GM12891 (cell line): Measurements from ENCODE around the gene PDIA5.

Source experiments
- DNase-seq: peaks from one replicate; pipeline ENCODE4 v3.0.0; 2011; ENCODE audit warnings: low spot score; ENCODE audit not compliant: insufficient read length
- FAIRE-seq: peaks from 2 replicates; lab custom pipeline; 2011; peaks lifted over from hg19 to GRCh38; lab: Jason Lieb, UNC
- PAX5 ChIP-seq: IDR thresholded peaks from 2 replicates; pipeline ENCODE4 v1.6.1; 2011; ENCODE audit warnings: low read length, moderate library complexity, mild to moderate bottlenecking; ENCODE audit not compliant: insufficient read depth, severe bottlenecking
- POLR2A ChIP-seq: IDR thresholded peaks from 2 replicates; pipeline ENCODE4 v1.6.1; 2011; ENCODE audit warnings: low read depth, low read length, control low read depth
- POLR2AphosphoS5 ChIP-seq: IDR thresholded peaks from 2 replicates; pipeline ENCODE4 v1.6.1; 2011; ENCODE audit warnings: low read depth, low read length, control low read depth
- POU2F2 ChIP-seq: IDR thresholded peaks from 2 replicates; pipeline ENCODE4 v1.6.1; 2011; ENCODE audit warnings: low read depth, mild to moderate bottlenecking, control low read depth, low read length, moderate library complexity
- SPI1 ChIP-seq: IDR thresholded peaks from 2 replicates; pipeline ENCODE4 v1.6.1; 2011; ENCODE audit warnings: low read depth, low read length, control low read depth
- TAF1 ChIP-seq: IDR thresholded peaks from 2 replicates; pipeline ENCODE4 v1.6.1; 2011; ENCODE audit warnings: low read depth, low read length, control low read depth

The PDIA5 gene

GRCh38 chr3:123092243-123092642 lies 25.4 kb downstream of the PDIA5 start:
- no peak for TF ChIP-seq SPI1
- TF ChIP-seq PAX5: no peak
- TF ChIP-seq POU2F2: no peak
- no peak for TF ChIP-seq POLR2AphosphoS5
- no peak for TF ChIP-seq POLR2A
- TF ChIP-seq TAF1: no peak
- FAIRE-seq (no peak), DNase-seq (no peak)

GRCh38 chr3:123093696-123094095 lies 26.9 kb downstream of the PDIA5 start:
- no peak for DNase-seq
- no peak for FAIRE-seq
- TF ChIP-seq POU2F2 (no peak), SPI1 (no peak), TAF1 (no peak), PAX5 (no peak), POLR2AphosphoS5 (no peak), POLR2A (no peak)

- no peak for FAIRE-seq
- TF ChIP-seq PAX5 (no peak), POU2F2 (no peak), SPI1 (no peak), POLR2A (no peak), POLR2AphosphoS5 (no peak), TAF1 (no peak)
- no peak for DNase-seq
Observed at GRCh38 chr3:123094516-123095313, 27.9 kb downstream of the PDIA5 start.

DNA sequence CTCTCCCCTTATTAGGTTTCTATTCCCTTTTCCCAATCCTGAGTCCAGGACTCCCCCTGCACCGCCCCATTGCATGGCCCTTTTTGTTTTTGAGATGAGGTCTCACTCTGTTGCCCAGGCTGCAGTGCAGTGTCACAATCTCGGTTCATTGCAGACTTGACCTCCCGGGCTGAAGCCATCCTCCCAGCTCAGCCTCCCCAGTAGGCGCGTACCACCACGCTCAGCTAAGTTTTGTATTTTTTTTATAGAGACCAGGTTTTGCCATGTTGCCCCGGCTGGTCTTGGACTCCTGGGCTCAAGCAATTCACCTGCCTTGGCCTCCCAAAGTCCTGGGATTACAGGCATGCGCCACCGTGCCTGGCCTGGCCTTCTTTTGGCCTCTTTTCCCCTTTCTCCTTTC lies 29.3 kb downstream of the PDIA5 start:
- no peak for DNase-seq
- TF ChIP-seq POLR2AphosphoS5: no peak
- TF ChIP-seq POLR2A: no peak
- TF ChIP-seq TAF1: no peak
- no peak for TF ChIP-seq SPI1
- TF ChIP-seq PAX5: no peak
- no peak for TF ChIP-seq POU2F2
- no peak for FAIRE-seq

GRCh38 chr3:123096731-123097130 lies 29.9 kb downstream of the PDIA5 start:
- DNase-seq: no peak
- TF ChIP-seq POU2F2 (no peak), PAX5 (no peak), SPI1 (no peak), POLR2A (no peak), POLR2AphosphoS5 (no peak), TAF1 (no peak)
- no peak for FAIRE-seq

DNA sequence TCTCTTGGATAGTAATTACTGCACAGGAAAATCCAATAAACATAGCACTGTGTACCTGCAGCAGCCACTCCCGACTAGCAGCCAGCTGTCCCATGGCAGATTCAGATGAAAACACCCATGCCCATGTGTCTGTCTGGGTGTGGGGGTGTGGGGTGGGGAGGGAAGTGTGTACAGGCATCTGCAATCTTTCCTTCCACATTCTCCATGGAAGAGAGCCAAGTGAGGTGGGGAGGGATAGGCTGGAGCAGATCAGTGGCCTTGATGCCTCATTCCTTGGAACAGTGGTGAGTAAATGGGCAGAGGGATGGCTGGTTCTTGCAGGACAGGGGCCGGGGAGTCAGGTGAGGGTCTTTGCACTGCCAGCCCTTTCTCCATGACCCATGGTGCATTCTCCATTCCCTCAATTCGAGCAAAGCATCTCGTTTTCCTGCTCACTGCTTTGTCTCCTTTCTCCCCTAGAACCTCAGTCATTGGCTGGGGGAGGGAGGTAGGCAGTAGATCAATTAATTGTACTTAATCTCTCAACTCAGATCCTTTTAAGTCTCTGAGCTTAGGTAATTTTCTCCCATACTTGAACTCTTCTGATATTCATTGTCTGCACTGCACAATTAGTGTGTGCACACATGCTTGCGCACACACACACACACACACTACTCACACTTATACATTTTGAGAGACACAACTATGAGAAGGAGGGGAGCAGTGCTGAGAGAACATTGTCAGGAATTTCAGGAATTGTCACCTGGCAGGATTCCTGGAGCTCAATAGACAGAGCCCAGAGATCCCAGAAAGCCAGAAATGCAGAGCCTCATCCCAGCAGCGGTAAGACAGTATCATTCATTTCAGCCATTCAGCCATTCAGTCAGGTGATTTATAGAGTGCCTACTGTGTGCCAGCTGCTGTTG lies 31.9 kb downstream of the PDIA5 start:
- no peak for TF ChIP-seq POLR2AphosphoS5
- TF ChIP-seq TAF1: no peak
- TF ChIP-seq POLR2A: no peak
- no peak for TF ChIP-seq POU2F2
- TF ChIP-seq PAX5: no peak
- TF ChIP-seq SPI1: no peak
- FAIRE-seq: no peak
- DNase-seq: no peak

- TF ChIP-seq TAF1 (no peak), SPI1 (no peak), POU2F2 (no peak), PAX5 (no peak), POLR2AphosphoS5 (no peak), POLR2A (no peak)
- FAIRE-seq: no peak
- DNase-seq: no peak
Observed at GRCh38 chr3:123099331-123100192, 32.7 kb downstream of the PDIA5 start.

DNA sequence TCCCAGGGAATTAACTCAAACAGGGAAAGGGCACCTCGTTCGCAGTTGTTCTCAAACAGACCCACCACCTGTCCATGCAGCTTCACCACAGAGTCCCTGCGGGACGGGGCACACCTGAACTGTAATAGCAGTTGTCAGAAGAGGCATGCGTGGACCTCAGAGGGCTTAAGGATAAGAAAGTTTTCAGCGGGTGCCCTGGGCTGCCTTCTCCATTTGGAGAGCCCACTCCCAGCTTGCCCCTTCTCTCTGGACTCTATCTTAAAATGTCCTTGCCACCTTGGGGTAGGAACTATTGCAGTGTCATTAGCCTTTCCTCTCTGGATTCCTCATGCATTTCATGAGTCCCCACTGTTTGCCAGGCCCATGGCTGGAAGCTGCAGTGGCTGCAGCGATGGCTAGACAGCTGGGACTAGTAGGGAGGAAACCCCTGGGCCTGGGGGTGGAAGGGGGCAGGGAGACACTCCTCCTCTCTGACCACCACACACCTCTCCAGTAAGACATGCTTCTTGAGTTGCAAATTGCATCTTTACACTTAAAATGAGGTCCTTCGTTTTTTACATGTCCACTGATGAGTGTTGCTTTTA lies 33.5 kb downstream of the PDIA5 start:
- TF ChIP-seq TAF1 (no peak), POLR2A (no peak), POU2F2 (no peak), PAX5 (no peak), SPI1 (no peak), POLR2AphosphoS5 (no peak)
- no peak for FAIRE-seq
- DNase-seq: no peak

DNA sequence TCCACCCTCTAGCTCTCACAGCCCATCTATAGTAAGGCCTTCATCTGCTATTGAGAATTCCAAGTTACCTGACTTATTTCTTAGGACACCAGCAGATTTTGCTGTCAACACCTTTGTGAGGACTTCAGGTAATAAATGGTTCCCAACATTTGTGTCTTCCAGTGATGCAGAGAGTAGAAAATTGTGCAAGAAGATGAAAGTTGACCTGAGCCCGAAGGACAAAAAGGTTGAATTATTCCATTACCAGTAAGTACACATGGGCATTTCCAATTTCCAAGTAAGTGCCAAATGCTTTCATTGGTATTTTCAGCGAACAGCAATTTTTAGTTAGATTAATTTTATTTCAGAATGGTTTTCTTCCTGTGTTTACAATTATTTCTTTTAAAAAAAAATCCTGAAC lies 35.4 kb downstream of the PDIA5 start:
- no peak for FAIRE-seq
- TF ChIP-seq POLR2A (no peak), PAX5 (no peak), TAF1 (no peak), POU2F2 (no peak), POLR2AphosphoS5 (no peak), SPI1 (no peak)
- DNase-seq: no peak
